ENCODE data around the gene NPAS3. TPM values are rescaled to one million over a fixed set of nuclear protein-coding genes. Genes with fewer than 3 reads are reported as not detected.

The NPAS3 gene
- total RNA-seq, 2 experiments from 2014 or later, result not detected

- Histone ChIP-seq H3K9me3 (ENCODE audit: low read length) (no peaks in the 10 kb centered on the region), H4K20me1 (ENCODE audit: insufficient read depth, low read length) (no peaks in the 10 kb centered on the region), H3K79me2 (ENCODE audit: insufficient read depth, low read depth, low read length) (no peaks in the 10 kb centered on the region), H3K27ac (ENCODE audit: low read depth, low read length, poor library complexity, severe bottlenecking) (no peak overlapping the region), H3K9me2 (ENCODE audit: insufficient read depth, low read length) (no peaks in the 10 kb centered on the region), H3K4me2 (ENCODE audit: low read length) (no peak overlapping the region), H3K4me3 (ENCODE audit: low read depth, low read length, poor library complexity, severe bottlenecking) (no peak overlapping the region), H3K4me1 (ENCODE audit: insufficient read depth, low read length, poor library complexity, severe bottlenecking) (no peaks in the 10 kb centered on the region), H3K36me3 (ENCODE audit: insufficient read depth, low read length) (no peaks in the 10 kb centered on the region), H2AFZ (ENCODE audit: low read length) (no peak overlapping the region)
- intact Hi-C loops (cut with micrococcal nuclease; ENCODE audit: unreplicated experiment), result no loop called here
- ChIA-PET POLR2A (interaction anchor here (0.7 kb wide), 1 partner anchor 208 kb away, joined by 3 read pairs; no protein-coding TSS in a partner anchor), CTCF (ENCODE audit: unreplicated experiment) (no interaction called here)
- DNase-seq (ENCODE audit: low spot score), result no peak
- BruUV-seq (replicated peaks), result no TSS peak
- TF ChIP-seq CTCF (conservative IDR thresholded peaks at IDR 0.05; ENCODE audit: low read length), result no peak
These were observed 642.2 kb downstream of the NPAS3 start for GRCh38 chr14:33580841-33581240.

DNA sequence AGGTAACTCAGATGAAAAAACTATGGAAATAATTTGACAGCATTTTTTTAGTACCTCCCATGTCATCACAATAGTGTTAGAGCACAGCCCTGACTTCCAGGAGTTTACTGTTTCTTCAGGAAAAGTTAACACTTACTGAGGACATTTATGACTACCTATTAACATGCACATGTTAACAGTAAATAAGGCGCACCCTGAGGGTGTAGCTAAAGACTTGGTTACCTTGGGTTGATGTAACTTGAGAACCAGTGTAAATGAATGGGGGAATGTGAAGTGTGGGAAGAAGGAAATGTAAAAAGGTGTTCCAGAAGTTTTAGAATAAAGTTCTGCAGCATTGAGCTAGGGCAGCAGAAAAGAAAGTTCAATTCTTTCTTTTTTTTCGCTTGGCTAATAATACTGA lies 646.0 kb downstream of the NPAS3 start:
- no peaks in the 10 kb centered on the region for H4K20me1 ChIP-seq (ENCODE audit: insufficient read depth, low read length)
- H3K9me3 ChIP-seq (ENCODE audit: low read length), result no peaks in the 10 kb centered on the region
- ChIA-PET POLR2A (interaction anchor here (0.6 kb wide), 2 partner anchors 76 to 1358 kb away, joined by 3 read pairs; no protein-coding TSS in a partner anchor), CTCF (ENCODE audit: unreplicated experiment) (no interaction called here)
- H3K79me2 ChIP-seq (ENCODE audit: insufficient read depth, low read depth, low read length), result no peaks in the 10 kb centered on the region
- no peaks in the 10 kb centered on the region for H3K4me1 ChIP-seq (ENCODE audit: insufficient read depth, low read length, poor library complexity, severe bottlenecking)
- DNase-seq (ENCODE audit: low spot score), result no peak
- H3K27ac ChIP-seq (ENCODE audit: low read depth, low read length, poor library complexity, severe bottlenecking), result no peak overlapping the region
- no peaks in the 10 kb centered on the region for H3K36me3 ChIP-seq (ENCODE audit: insufficient read depth, low read length)
- H2AFZ ChIP-seq (ENCODE audit: low read length), result no peak overlapping the region
- no peak overlapping the region for H3K4me3 ChIP-seq (ENCODE audit: low read depth, low read length, poor library complexity, severe bottlenecking)
- intact Hi-C loops (cut with micrococcal nuclease; ENCODE audit: unreplicated experiment), result no loop called here
- H3K4me2 ChIP-seq (ENCODE audit: low read length), result no peak overlapping the region
- TF ChIP-seq EZH2phosphoT487 (IDR thresholded peaks at IDR 0.05; ENCODE audit: borderline replicate concordance, low read depth, low read length), result no peak
- TF ChIP-seq CTCF (conservative IDR thresholded peaks at IDR 0.05; ENCODE audit: low read length), result no peak
- no TSS peak for BruUV-seq (replicated peaks)
- H3K9me2 ChIP-seq (ENCODE audit: insufficient read depth, low read length), result no peaks in the 10 kb centered on the region

GRCh38 chr14:33586806-33587205 lies 648.1 kb downstream of the NPAS3 start:
- intact Hi-C loops (cut with micrococcal nuclease; ENCODE audit: unreplicated experiment), result no loop called here
- DNase-seq (ENCODE audit: low spot score), result no peak
- no TSS peak for BruUV-seq (replicated peaks)
- Histone ChIP-seq H4K20me1 (ENCODE audit: insufficient read depth, low read length) (no peaks in the 10 kb centered on the region), H2AFZ (ENCODE audit: low read length) (no peak overlapping the region), H3K9me3 (ENCODE audit: low read length) (no peaks in the 10 kb centered on the region), H3K27ac (ENCODE audit: low read depth, low read length, poor library complexity, severe bottlenecking) (no peak overlapping the region), H3K36me3 (ENCODE audit: insufficient read depth, low read length) (no peaks in the 10 kb centered on the region), H3K4me1 (ENCODE audit: insufficient read depth, low read length, poor library complexity, severe bottlenecking) (no peaks in the 10 kb centered on the region), H3K79me2 (ENCODE audit: insufficient read depth, low read depth, low read length) (no peaks in the 10 kb centered on the region), H3K4me2 (ENCODE audit: low read length) (no peak overlapping the region), H3K4me3 (ENCODE audit: low read depth, low read length, poor library complexity, severe bottlenecking) (no peak overlapping the region), H3K9me2 (ENCODE audit: insufficient read depth, low read length) (no peaks in the 10 kb centered on the region)
- POLR2A ChIA-PET, result no interaction called here
- CTCF ChIA-PET (ENCODE audit: unreplicated experiment), result interaction anchor here (0.5 kb wide), 1 partner anchor 698 kb away, joined by 3 read pairs; no protein-coding TSS in a partner anchor
- TF ChIP-seq EZH2phosphoT487 (IDR thresholded peaks at IDR 0.05; ENCODE audit: borderline replicate concordance, low read depth, low read length), result no peak
